Measurements from ENCODE around the gene CAPN6.

CAPN6 gene, protein sequence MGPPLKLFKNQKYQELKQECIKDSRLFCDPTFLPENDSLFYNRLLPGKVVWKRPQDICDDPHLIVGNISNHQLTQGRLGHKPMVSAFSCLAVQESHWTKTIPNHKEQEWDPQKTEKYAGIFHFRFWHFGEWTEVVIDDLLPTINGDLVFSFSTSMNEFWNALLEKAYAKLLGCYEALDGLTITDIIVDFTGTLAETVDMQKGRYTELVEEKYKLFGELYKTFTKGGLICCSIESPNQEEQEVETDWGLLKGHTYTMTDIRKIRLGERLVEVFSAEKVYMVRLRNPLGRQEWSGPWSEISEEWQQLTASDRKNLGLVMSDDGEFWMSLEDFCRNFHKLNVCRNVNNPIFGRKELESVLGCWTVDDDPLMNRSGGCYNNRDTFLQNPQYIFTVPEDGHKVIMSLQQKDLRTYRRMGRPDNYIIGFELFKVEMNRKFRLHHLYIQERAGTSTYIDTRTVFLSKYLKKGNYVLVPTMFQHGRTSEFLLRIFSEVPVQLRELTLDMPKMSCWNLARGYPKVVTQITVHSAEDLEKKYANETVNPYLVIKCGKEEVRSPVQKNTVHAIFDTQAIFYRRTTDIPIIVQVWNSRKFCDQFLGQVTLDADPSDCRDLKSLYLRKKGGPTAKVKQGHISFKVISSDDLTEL

DNA sequence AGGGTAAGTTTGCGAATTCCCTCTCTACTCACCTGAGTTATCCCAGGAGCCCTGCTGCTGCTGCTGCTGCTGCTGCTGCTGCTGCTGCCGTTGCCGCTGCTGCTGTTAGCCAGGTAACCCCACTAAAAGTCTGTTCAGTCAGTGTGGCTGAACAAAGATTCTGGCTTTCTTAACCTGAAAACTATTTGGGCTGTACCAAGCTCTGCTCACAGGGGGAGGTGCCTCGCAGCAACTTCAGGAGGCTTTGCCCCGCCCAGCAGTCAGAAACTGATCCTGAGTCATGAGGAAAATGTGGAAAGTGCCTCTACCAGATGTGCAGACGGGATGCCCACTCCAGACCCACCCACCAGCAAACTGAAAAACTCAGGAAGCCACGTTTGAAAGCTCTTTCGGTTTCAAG is at the start of gene CAPN6:
CAPN6 (minus strand) TSS at position 145 of the 400 bp plus-strand sequence. CDS start 6,547 bp downstream, outside the sequence.
- Histone ChIP-seq H3K4me1 (ENCODE audit: insufficient read depth, low read length) (no peaks in the 10 kb centered on the region), H3K36me3 (ENCODE audit: insufficient read depth, low read length) (no peaks in the 10 kb centered on the region), H3K4me3 (ENCODE audit: low read length) (no peak within 1 kb of the TSS), H3K9me3 (ENCODE audit: low read length) (no peaks in the 10 kb centered on the region), H3K27me3 (ENCODE audit: insufficient read depth, low read length) (peaks cover 32% of the 10 kb centered on the region), H2AFZ (ENCODE audit: low read depth, low read length) (no peak within 1 kb of the TSS)

DNA sequence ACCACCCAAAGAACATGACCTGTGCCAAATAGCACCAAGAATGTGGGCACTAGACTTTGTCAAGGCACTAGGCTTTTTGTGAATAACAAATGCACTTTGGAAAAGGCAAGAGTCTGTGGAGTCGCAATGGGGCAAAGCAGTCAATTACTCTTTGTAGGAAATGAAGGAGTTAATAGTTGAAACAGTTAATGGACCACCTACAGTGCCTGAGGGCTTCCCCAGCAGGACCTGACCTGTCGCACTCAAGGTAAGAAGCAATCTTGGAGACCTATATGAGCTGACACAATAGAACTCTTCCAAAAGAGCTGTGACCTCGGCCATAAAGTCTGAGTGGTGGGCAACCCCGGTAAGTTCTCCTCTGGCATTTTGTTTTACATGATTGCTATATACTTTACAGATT is 49.2 kb upstream of the CAPN6 start:
- Histone ChIP-seq H2AFZ (ENCODE audit: low read depth, low read length) (no peak overlapping the region), H3K9me3 (ENCODE audit: low read length) (no peaks in the 10 kb centered on the region), H3K27me3 (ENCODE audit: insufficient read depth, low read length) (no peaks in the 10 kb centered on the region), H3K36me3 (ENCODE audit: insufficient read depth, low read length) (no peaks in the 10 kb centered on the region), H3K4me1 (ENCODE audit: insufficient read depth, low read length) (no peaks in the 10 kb centered on the region), H3K4me3 (ENCODE audit: low read length) (no peak overlapping the region)

DNA sequence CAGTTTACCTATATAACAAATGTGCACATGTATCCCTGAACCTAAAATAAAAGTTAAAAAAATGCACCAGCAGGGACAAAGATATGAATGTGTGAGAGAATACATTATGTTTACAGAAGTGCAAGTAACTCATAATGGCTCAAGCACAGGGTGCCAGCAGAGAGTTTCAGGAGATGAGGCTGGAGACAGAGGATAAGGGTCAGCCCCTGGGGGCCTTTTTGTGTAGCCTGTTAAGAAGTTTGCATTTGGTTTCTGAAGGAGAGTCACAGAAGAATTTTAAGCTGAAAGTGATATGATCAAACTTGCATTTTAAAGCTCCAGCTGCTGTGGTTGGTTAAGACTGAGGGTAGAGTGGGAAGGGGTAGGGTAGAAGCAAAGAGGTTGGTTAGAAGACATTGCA is 48.6 kb upstream of the CAPN6 start:
- H3K4me1 ChIP-seq (ENCODE audit: insufficient read depth, low read length), result no peaks in the 10 kb centered on the region
- H3K36me3 ChIP-seq (ENCODE audit: insufficient read depth, low read length), result no peaks in the 10 kb centered on the region
- no peak overlapping the region for H3K4me3 ChIP-seq (ENCODE audit: low read length)
- H3K27me3 ChIP-seq (ENCODE audit: insufficient read depth, low read length), result no peaks in the 10 kb centered on the region
- H2AFZ ChIP-seq (ENCODE audit: low read depth, low read length), result no peak overlapping the region
- no peaks in the 10 kb centered on the region for H3K9me3 ChIP-seq (ENCODE audit: low read length)

DNA sequence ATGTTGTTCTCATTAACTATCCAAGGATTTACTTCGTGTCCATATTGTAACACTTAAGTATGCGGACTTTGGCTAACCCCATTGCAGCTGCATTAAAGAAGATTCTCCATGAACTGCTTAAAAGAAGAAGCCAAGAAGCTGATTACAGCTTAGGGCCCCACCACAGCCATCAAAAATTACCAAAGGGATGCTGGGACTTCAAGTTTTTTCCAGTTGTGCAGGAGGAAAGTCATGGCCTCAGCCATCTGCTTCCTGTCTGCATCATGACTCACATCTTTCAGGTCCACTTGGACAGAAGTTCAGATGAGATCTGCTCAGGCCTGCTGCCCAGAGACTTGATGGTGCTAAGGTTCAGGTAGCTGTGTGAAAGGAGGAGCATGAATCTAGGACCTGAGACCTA is 38.8 kb upstream of the CAPN6 start:
- H3K4me1 ChIP-seq (ENCODE audit: insufficient read depth, low read length), result peaks cover 2% of the 10 kb centered on the region
- no peaks in the 10 kb centered on the region for H3K27me3 ChIP-seq (ENCODE audit: insufficient read depth, low read length)
- no peaks in the 10 kb centered on the region for H3K9me3 ChIP-seq (ENCODE audit: low read length)
- H2AFZ ChIP-seq (ENCODE audit: low read depth, low read length), result no peak overlapping the region
- no peaks in the 10 kb centered on the region for H3K36me3 ChIP-seq (ENCODE audit: insufficient read depth, low read length)
- H3K4me3 ChIP-seq (ENCODE audit: low read length), result no peak overlapping the region

DNA sequence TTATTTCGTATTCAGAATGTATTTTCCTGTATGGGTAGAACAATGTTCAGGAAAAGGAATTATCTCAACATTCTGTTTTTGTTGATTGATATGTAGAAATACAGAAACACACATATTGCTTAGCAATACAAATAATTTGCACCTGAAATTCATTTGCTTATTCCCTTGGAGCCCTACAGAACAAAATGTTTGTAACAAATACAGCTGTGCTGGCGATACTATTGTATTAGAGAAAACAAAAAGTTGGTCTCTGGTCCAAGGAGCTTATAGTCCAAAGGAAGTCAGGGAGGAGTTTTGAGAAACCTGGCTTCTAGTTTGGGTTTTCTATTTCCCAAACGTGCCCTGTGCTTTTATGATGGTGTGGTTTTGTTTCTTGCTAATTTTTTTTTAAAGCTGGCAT is 37.8 kb upstream of the CAPN6 start:
- no peak overlapping the region for H2AFZ ChIP-seq (ENCODE audit: low read depth, low read length)
- no peaks in the 10 kb centered on the region for H3K36me3 ChIP-seq (ENCODE audit: insufficient read depth, low read length)
- H3K27me3 ChIP-seq (ENCODE audit: insufficient read depth, low read length), result no peaks in the 10 kb centered on the region
- H3K9me3 ChIP-seq (ENCODE audit: low read length), result no peaks in the 10 kb centered on the region
- peaks cover 2% of the 10 kb centered on the region for H3K4me1 ChIP-seq (ENCODE audit: insufficient read depth, low read length)
- no peak overlapping the region for H3K4me3 ChIP-seq (ENCODE audit: low read length)

DNA sequence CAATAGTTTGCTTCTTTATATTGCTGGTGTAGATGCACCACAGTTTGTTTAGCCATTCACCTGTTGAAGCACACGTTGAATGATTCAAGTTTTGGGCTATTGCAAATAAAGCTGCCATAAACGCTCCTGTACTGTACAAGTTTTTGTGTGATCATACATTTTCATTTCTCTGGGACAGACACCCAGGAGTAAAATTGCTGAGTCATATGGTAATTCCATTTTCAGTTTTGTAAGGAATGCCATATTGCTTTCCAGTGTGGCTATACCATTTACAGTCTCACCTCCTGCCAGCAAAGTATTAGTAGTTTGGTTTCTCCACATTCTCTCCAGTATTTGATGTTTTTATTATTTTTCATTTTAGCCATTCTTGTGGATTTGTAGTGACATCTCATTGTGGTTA is 32.0 kb upstream of the CAPN6 start:
- Histone ChIP-seq H3K27me3 (ENCODE audit: insufficient read depth, low read length) (no peaks in the 10 kb centered on the region), H3K4me1 (ENCODE audit: insufficient read depth, low read length) (peaks cover 2% of the 10 kb centered on the region), H3K36me3 (ENCODE audit: insufficient read depth, low read length) (no peaks in the 10 kb centered on the region), H3K4me3 (ENCODE audit: low read length) (no peak overlapping the region), H2AFZ (ENCODE audit: low read depth, low read length) (no peak overlapping the region), H3K9me3 (ENCODE audit: low read length) (no peaks in the 10 kb centered on the region)

DNA sequence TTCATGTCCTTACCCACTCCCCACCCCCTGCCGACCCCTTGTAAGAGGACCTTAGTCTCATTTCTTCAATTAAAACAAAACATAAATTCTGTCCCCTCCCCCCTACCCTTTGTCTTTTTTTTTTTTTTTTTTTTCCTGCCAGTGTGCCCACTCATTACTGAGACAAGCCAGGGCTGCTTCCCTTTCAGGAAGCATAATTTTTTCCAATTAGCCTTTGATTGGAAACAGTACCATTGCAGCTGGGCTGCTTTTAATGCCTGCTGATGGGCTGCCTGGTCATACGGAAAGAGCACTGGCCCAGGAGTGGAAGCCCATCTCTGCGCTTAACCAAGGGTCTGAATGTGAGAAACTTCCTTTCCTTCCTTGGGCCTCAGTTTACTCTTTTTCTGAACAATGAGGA is 18.6 kb upstream of the CAPN6 start:
- peaks cover 2% of the 10 kb centered on the region for H3K27me3 ChIP-seq (ENCODE audit: insufficient read depth, low read length)
- no peak overlapping the region for H2AFZ ChIP-seq (ENCODE audit: low read depth, low read length)
- H3K9me3 ChIP-seq (ENCODE audit: low read length), result no peaks in the 10 kb centered on the region
- H3K36me3 ChIP-seq (ENCODE audit: insufficient read depth, low read length), result no peaks in the 10 kb centered on the region
- H3K4me1 ChIP-seq (ENCODE audit: insufficient read depth, low read length), result no peaks in the 10 kb centered on the region
- H3K4me3 ChIP-seq (ENCODE audit: low read length), result no peak overlapping the region

DNA sequence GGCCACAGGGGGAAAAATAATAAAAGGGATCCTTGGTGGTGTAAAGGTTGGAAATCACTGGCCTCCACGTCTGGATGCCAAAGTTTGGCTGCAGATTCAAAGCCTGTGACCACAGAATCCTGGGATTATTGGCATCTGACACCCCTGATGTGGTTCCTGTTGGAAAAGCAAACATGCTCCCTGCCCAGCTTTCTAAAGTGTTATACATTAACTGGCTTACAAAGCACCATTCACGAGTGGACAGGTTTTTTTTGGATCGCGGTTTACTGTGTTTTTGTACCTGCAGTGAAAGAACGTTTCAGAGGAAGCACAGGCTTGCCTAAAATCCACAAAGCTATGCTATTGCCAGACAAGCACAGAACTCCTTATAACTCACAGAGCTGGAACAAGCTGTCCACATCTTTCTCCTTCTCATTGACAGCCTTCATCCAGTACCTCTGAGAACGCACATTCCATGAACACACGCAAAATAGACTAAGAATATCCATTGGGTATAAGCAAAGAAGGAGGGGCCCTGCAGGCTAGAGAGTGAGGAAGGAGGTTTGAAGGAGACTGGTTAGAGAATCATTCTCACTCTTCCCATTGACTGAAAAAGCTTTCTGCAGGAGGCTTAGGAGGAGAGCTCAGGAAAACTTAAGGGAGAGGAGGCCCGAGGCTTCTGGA is 14.5 kb upstream of the CAPN6 start:
- no peaks in the 10 kb centered on the region for H3K27me3 ChIP-seq (ENCODE audit: insufficient read depth, low read length)
- no peak overlapping the region for H3K4me3 ChIP-seq (ENCODE audit: low read length)

DNA sequence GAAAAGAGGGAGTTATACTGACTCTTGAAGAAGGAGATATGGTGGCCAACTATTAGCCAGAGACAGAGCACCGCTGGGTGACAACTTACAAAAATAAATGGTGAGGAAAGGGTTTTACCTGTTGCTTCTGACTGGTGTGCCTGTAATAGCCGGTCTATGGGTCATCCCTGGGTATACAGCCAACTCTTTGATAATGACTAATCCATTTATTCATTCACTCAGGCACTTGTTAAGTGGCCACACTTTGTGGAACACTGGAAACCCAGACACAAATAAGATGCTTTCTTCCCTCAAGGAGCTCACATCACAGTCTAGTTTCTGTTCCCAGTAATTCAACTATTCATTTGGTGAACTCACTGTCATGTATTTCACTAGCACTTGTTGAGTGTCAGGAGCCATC is 13.2 kb upstream of the CAPN6 start:
- Histone ChIP-seq H3K9me3 (ENCODE audit: low read length) (no peaks in the 10 kb centered on the region), H2AFZ (ENCODE audit: low read depth, low read length) (no peak overlapping the region), H3K36me3 (ENCODE audit: insufficient read depth, low read length) (no peaks in the 10 kb centered on the region), H3K4me3 (ENCODE audit: low read length) (no peak overlapping the region), H3K27me3 (ENCODE audit: insufficient read depth, low read length) (no peaks in the 10 kb centered on the region), H3K4me1 (ENCODE audit: insufficient read depth, low read length) (no peaks in the 10 kb centered on the region)

More for the DNA sequence above, 14.5 kb upstream of the CAPN6 start:
- no peak overlapping the region for H2AFZ ChIP-seq (ENCODE audit: low read depth, low read length)
- no peaks in the 10 kb centered on the region for H3K4me1 ChIP-seq (ENCODE audit: insufficient read depth, low read length)
- H3K9me3 ChIP-seq (ENCODE audit: low read length), result no peaks in the 10 kb centered on the region
- H3K36me3 ChIP-seq (ENCODE audit: insufficient read depth, low read length), result no peaks in the 10 kb centered on the region

DNA sequence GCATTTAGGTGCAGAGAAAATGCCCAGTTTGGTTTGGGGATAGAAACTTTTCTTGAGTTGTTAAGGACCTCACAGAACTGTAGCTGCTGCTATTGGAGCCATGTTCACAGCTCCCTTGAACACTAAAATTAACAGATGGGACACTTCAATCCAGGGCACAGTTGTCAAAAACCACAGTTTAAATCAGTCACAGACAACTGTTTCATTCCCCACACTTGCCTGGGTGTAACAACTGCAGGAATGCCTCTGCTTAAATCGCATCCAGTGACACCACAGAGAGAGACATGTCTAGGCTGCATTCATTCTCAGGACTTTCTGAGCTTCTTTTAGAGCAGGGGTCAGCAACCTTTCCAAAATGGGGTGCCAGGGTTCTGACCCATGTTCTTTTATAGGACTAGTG is 12.7 kb upstream of the CAPN6 start:
- Histone ChIP-seq H3K9me3 (ENCODE audit: low read length) (no peaks in the 10 kb centered on the region), H3K36me3 (ENCODE audit: insufficient read depth, low read length) (no peaks in the 10 kb centered on the region), H3K27me3 (ENCODE audit: insufficient read depth, low read length) (no peaks in the 10 kb centered on the region), H2AFZ (ENCODE audit: low read depth, low read length) (no peak overlapping the region), H3K4me1 (ENCODE audit: insufficient read depth, low read length) (no peaks in the 10 kb centered on the region), H3K4me3 (ENCODE audit: low read length) (no peak overlapping the region)

DNA sequence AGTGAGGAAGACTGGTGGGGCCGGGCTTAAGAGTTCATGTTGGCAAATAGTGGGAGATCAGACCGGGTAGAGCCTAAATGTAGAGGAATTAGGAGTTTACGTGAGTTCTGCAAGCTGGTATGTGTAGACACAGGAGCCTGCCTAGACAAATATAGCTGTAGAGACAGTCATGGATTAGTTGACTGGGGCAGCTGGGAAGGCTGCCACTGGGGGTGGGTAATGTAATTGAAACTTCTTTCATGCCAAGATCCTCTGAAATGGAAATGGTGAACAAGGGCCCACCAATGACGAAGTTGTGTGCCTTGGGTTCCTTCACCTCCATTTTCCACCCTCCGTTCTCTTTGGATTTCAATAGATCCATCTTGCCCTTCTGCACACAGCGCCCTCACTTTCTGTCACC is 11.9 kb upstream of the CAPN6 start:
- H3K27me3 ChIP-seq (ENCODE audit: insufficient read depth, low read length), result no peaks in the 10 kb centered on the region
- no peak overlapping the region for H3K4me3 ChIP-seq (ENCODE audit: low read length)
- H3K4me1 ChIP-seq (ENCODE audit: insufficient read depth, low read length), result no peaks in the 10 kb centered on the region
- H3K9me3 ChIP-seq (ENCODE audit: low read length), result no peaks in the 10 kb centered on the region
- no peaks in the 10 kb centered on the region for H3K36me3 ChIP-seq (ENCODE audit: insufficient read depth, low read length)
- no peak overlapping the region for H2AFZ ChIP-seq (ENCODE audit: low read depth, low read length)

DNA sequence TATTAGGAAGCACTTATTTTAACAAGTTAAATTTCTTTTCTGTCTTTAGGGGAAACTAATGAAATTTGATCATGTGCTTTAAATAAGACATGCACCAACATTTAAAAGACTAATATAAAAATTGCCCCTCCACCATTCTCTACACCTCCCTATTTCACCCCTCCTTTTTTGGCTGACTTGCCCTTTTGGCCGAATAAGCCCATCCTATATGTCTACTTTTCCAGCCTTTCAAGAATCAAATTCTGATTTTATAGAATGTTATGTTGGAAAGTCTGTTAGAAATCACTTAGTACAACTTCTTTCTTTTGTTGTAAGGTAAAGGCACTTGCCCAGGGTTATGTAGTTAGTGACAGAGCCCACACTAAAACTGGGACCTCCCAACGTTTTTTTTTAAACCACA is 1.8 kb downstream of the CAPN6 start:
- H3K4me3 ChIP-seq (ENCODE audit: low read length), result no peak overlapping the region
- peaks cover 32% of the 10 kb centered on the region for H3K27me3 ChIP-seq (ENCODE audit: insufficient read depth, low read length)
- H3K36me3 ChIP-seq (ENCODE audit: insufficient read depth, low read length), result no peaks in the 10 kb centered on the region
- H3K9me3 ChIP-seq (ENCODE audit: low read length), result no peaks in the 10 kb centered on the region
- no peaks in the 10 kb centered on the region for H3K4me1 ChIP-seq (ENCODE audit: insufficient read depth, low read length)
- no peak overlapping the region for H2AFZ ChIP-seq (ENCODE audit: low read depth, low read length)

DNA sequence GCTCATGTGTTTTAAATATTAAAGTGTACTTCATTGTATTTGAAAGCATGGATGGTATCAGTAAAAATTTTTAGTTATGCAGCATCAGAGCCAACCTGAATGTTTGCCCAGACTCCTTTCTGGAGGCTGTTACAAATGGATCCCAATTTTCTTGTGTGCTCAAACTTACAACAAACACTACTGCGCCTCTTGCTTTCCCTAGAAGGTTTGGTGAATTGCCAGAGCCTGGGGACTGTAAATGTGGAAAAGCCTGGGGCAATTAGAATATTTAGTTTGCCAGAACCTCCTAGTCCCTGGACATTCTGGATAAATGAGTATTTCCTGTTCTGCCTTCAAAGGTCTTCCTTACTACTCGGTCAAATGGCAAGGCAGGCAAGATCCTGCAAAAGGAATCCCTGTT is 4.8 kb downstream of the CAPN6 start:
- Histone ChIP-seq H3K4me3 (ENCODE audit: low read length) (no peak overlapping the region), H2AFZ (ENCODE audit: low read depth, low read length) (no peak overlapping the region), H3K4me1 (ENCODE audit: insufficient read depth, low read length) (no peaks in the 10 kb centered on the region), H3K36me3 (ENCODE audit: insufficient read depth, low read length) (no peaks in the 10 kb centered on the region), H3K27me3 (ENCODE audit: insufficient read depth, low read length) (peaks cover 31% of the 10 kb centered on the region), H3K9me3 (ENCODE audit: low read length) (no peaks in the 10 kb centered on the region)
